Heart right ventricle (tissue), 16 donors: Measurements from ENCODE around the gene CNOT4. TPM values are rescaled to one million over a fixed set of nuclear protein-coding genes. Genes with fewer than 3 reads are reported as not detected.

Experiments
- ATAC-seq, 8 donors: fragments of 200-7000 bp; cut with Tn5 transposase; one replicate each; pipeline ENCODE4 v1.9.1; 2020; ENCODE audit warnings: mild to moderate bottlenecking in 8 of 8, moderate library complexity in 8 of 8, moderate number of reproducible peaks in 1 of 8
- DNase-seq, 2 donors: peaks; one replicate each; pipeline ENCODE4 v3.0.0-alpha.2; 2020
- H3K27ac ChIP-seq, 10 donors: fragments of 200-600 bp; sonication (generic) in 2 of 10; one replicate each; pipeline versions ENCODE4 v1.5.0 to v1.8.0; 2020 to 2022; ENCODE audit warnings: mild to moderate bottlenecking in 3 of 10
- H3K27me3 ChIP-seq, 7 donors: fragments of 200-600 bp; one replicate each; pipeline ENCODE4 v1.8.0; 2021 to 2022; ENCODE audit warnings: mild to moderate bottlenecking in 2 of 7
- H3K36me3 ChIP-seq, 9 donors: fragments of 200-600 bp; sonication (generic) in 1 of 9; one replicate each; pipeline versions ENCODE4 v1.5.0 to v1.8.0; 2020 to 2022; ENCODE audit warnings: mild to moderate bottlenecking in 2 of 9
- H3K4me1 ChIP-seq, 9 donors: fragments of 200-600 bp; sonication (generic) in 1 of 9; one replicate each; pipeline versions ENCODE4 v1.5.0 to v1.8.0; 2020 to 2022; ENCODE audit warnings: mild to moderate bottlenecking in 4 of 9
- H3K4me3 ChIP-seq, 10 donors: fragments of 200-600 bp; sonication (generic) in 2 of 10; one replicate each; pipeline versions ENCODE4 v1.5.0 to v1.8.0; 2020 to 2022; ENCODE audit warnings: mild to moderate bottlenecking in 7 of 10, moderate library complexity in 2 of 10
- H3K9me3 ChIP-seq, 11 donors: fragments of 200-600 bp in 10 of 11; sonication (generic) in 2 of 11; one replicate each; pipeline versions ENCODE4 v1.5.0 to v1.8.0; 2013 to 2022; ENCODE audit warnings: mild to moderate bottlenecking in 2 of 11, control low read depth in 1 of 11, moderate library complexity in 1 of 11
- WGBS, 2 donors: extraction: QIAGEN DNeasy Blood & Tissue Kit; methylation state at CpG; one replicate each; pipeline ENCODE4 v1.1.7; 2013; ENCODE audit warnings: inconsistent platforms in 1 of 2; 5-methylcytosine and 5-hydroxymethylcytosine counted together
- intact Hi-C, 10 donors: fragments of 100-400 bp; cut with DNase I; formaldehyde crosslinking; loops; one replicate each; pipeline versions ENCODE4 v1.11.1 to v1.14.2; 2022
- polyA plus RNA-seq, 2 donors: library from polyadenylated mRNA; stranded (reverse); fragments of 200-250 nt; gene quantifications; one replicate each; pipeline ENCODE4 v1.2.3, GENCODE V29; 2013
- total RNA-seq, 10 donors: library from RNA; stranded (reverse); fragmentation: NEBNext Ultra II Directional in 3 of 10; extraction: Animal tissue kit (Norgen Biotek cat#: 25700) in 3 of 10; gene quantifications; one replicate each; pipeline versions ENCODE4 v1.2.1 to v1.2.4, GENCODE V29; 2021 to 2023
- TF ChIP-seq, protein P1 (sequence below), 9 donors: fragments of 200-600 bp; sonication (generic) in 2 of 9; IDR thresholded peaks; one replicate each; pipeline versions ENCODE4 v1.5.0 to v1.8.0; 2021 to 2022; ENCODE audit warnings: antibody characterized with exemption in 9 of 9, mild to moderate bottlenecking in 5 of 9, moderate library complexity in 1 of 9
- donor health status: Arrhythmogenic right ventricular cardiomyopathy.
- donor health status: ischemic (EF 13 %, LVEDD 7.1; RV severe dilation, severe dysfunction).
- donor health status: healthy with polysubstance abuse.
- donor health status: DM: no; HTN: yes; CAD: no.
- donor health status: DM: no; HTN: no; CAD: no.
- donor health status: ischemic (EF 25% LVEDD 6.9; RV normal size, moderate dysfunction).
- donor health status: ischemic (EF 25% LVEDD 5.7; RV mildly dilated, moderate dysfunction).
- donor health status: healthy.
- donor health status: DM: yes; HTN: yes; CAD: no.
- donor health status: Ischemic cardiomyopathy.
- donor health status: ischemic (EF 35%, LVEDD 5.7; RV mildly dilated, moderate dysfunction).
- donor health status: nonischemic (EF 11% LVEDD 7.7; RV severe dilation, severe dysfunction).
- donor health status: DM: yes; HTN: yes; CAD: no.
- donor health status: PGD.
- donor health status: ischemic (EF 29% LVEDD 5.4; RV normal size, mild dysfunction).
- donor health status: nonischemic (EF 23%, LVEDD 6.1; RV moderate dilation, normal function).

CNOT4 gene
- total and polyA plus RNA-seq, 12 donors, result 5.2 to 31.7 (median 27.0) TPM

- intact Hi-C loops, result no loop called here
- ATAC-seq, result no peak
These were observed 112.2 kb downstream of the CNOT4 start for GRCh38 chr7:135397689-135398088.

DNA sequence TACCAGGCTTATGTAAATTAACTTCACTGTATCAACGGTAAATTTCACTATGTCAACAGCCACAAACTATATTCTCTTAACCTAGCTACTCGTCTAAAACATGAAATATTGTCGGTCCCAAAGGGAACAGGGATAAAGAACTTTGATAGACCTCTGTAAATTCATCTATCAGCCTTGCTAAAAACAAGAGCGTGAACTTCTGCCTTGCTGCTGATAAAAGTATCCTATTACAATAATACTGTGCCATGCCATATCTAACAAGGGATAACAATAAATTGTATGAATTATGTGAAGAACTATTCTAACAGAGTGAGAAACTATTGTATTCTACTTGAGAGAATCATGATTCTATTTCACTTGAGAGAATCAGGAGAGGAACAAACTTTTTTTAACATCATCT lies 117.2 kb downstream of the CNOT4 start:
- DNase-seq, result no peak
- TF ChIP-seq, protein P1, sequence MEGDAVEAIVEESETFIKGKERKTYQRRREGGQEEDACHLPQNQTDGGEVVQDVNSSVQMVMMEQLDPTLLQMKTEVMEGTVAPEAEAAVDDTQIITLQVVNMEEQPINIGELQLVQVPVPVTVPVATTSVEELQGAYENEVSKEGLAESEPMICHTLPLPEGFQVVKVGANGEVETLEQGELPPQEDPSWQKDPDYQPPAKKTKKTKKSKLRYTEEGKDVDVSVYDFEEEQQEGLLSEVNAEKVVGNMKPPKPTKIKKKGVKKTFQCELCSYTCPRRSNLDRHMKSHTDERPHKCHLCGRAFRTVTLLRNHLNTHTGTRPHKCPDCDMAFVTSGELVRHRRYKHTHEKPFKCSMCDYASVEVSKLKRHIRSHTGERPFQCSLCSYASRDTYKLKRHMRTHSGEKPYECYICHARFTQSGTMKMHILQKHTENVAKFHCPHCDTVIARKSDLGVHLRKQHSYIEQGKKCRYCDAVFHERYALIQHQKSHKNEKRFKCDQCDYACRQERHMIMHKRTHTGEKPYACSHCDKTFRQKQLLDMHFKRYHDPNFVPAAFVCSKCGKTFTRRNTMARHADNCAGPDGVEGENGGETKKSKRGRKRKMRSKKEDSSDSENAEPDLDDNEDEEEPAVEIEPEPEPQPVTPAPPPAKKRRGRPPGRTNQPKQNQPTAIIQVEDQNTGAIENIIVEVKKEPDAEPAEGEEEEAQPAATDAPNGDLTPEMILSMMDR (IDR thresholded peaks at IDR 0.05), result no peak
- Histone ChIP-seq H3K4me1 (peaks cover 0 to 27% (median 10%) of the 10 kb centered on the region in 9 donors), H3K9me3 (no peaks in the 10 kb centered on the region), H3K36me3 (peaks cover 0 to 65% (median 10%) of the 10 kb centered on the region in 9 donors), H3K27me3 (no peaks in the 10 kb centered on the region), H3K27ac (no peak overlapping the region), H3K4me3 (no peak overlapping the region)
- WGBS, 2 donors, result 62 to 76% methylated on average over 4 of the region's 4 CpGs
- no peak for ATAC-seq
- intact Hi-C loops, result no loop called here

More at GRCh38 chr7:135397689-135398088, 112.2 kb downstream of the CNOT4 start:
- Histone ChIP-seq H3K4me1 (no peaks in the 10 kb centered on the region), H3K4me3 (no peak overlapping the region), H3K36me3 (peaks cover 0 to 53% (median 8%) of the 10 kb centered on the region in 9 donors), H3K27me3 (no peaks in the 10 kb centered on the region), H3K27ac (no peak overlapping the region), H3K9me3 (no peaks in the 10 kb centered on the region)
- DNase-seq, result no peak
- TF ChIP-seq, protein P1 (IDR thresholded peaks at IDR 0.05), result no peak

- intact Hi-C loops, result no loop called here
- Histone ChIP-seq H3K4me3 (no peak overlapping the region), H3K27ac (no peak overlapping the region), H3K36me3 (peaks cover 0 to 64% (median 10%) of the 10 kb centered on the region in 9 donors), H3K27me3 (no peaks in the 10 kb centered on the region), H3K9me3 (no peaks in the 10 kb centered on the region), H3K4me1 (peaks cover 0 to 27% (median 10%) of the 10 kb centered on the region in 9 donors)
- ATAC-seq, result no peak
- 90 to 95% methylated on average over 3 of the region's 3 CpGs for WGBS, 2 donors
- no peak for DNase-seq
- TF ChIP-seq, protein P1 (IDR thresholded peaks at IDR 0.05), result no peak
These were observed 118.4 kb downstream of the CNOT4 start for GRCh38 chr7:135391514-135391913.

DNA sequence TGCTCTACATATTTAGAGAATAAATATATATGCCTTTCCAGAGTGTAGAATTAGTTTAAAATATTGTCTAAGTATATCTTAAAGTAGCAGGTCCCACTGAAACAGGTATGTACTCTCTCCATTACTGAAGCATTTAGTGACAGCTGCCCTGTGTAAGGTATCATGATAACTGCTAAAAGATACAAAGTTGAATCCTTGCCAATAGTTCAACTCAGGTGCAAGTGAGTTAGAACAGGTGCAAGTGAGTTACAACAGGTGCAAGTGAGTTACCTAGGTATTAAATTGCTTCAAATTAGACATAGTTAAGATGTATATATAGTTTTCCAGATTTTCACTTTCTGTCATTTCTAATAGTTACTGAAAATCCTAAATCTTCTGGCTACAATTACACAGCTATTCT lies 119.1 kb downstream of the CNOT4 start:
- Histone ChIP-seq H3K36me3 (peaks cover 0 to 63% (median 10%) of the 10 kb centered on the region in 9 donors), H3K27ac (no peak overlapping the region), H3K4me3 (no peak overlapping the region), H3K27me3 (no peaks in the 10 kb centered on the region), H3K9me3 (no peaks in the 10 kb centered on the region), H3K4me1 (peaks cover 0 to 27% (median 10%) of the 10 kb centered on the region in 9 donors)
- TF ChIP-seq, protein P1 (IDR thresholded peaks at IDR 0.05), result no peak
- ATAC-seq (no peak), DNase-seq (no peak)
- intact Hi-C loops, result no loop called here
